Stimulated activated CD4-positive, alpha-beta T cell treated with anti-CD3 and anti-CD28 coated beads, Interleukin-15, amount 100 ng/mL, for 1 hour (primary cell): Measurements from ENCODE around the gene FIS1.
A peak's percentile ranks its signal among the peaks of the same experiment; 100 is the strongest.
"Not testable (repeated sequence)": the region's sequence is repeated elsewhere in the genome, so short reads cannot be mapped to it uniquely, and the experiment has no call there.

Source experiments
- DNase-seq, 2 donors: peaks; one replicate each; pipeline ENCODE4 v3.0.0-alpha.2; 2020; ENCODE audit warnings: low read depth in 1 of 2, low spot score in 1 of 2

FIS1 gene

GRCh38 chr7:101258243-101258731 lies 13.4 kb upstream of the FIS1 start:
- no peak for DNase-seq

- no peak for DNase-seq
These were observed 10.9 kb upstream of the FIS1 start for GRCh38 chr7:101255796-101256195.

DNA sequence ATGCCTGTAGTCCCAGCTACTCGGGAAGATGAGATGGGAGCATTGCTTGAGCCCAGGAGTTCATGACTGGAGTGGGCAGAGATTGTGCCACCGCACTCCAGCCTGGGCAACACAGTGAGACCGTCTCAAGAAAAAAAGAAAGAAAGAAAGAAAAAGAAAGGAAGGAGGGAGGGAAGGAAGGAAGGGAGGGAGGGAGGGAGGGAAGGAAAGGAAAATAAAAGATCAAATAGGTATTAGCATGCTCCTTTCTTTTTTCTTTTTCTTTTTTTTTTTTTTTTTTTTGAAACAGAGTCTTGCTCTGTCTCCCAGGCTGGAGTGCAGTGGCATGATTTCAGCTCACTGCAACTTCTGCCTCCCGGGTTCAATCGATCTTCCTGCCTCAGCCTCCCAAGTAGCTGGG lies 8.3 kb upstream of the FIS1 start:
- DNase-seq: not testable (repeated sequence)

DNA sequence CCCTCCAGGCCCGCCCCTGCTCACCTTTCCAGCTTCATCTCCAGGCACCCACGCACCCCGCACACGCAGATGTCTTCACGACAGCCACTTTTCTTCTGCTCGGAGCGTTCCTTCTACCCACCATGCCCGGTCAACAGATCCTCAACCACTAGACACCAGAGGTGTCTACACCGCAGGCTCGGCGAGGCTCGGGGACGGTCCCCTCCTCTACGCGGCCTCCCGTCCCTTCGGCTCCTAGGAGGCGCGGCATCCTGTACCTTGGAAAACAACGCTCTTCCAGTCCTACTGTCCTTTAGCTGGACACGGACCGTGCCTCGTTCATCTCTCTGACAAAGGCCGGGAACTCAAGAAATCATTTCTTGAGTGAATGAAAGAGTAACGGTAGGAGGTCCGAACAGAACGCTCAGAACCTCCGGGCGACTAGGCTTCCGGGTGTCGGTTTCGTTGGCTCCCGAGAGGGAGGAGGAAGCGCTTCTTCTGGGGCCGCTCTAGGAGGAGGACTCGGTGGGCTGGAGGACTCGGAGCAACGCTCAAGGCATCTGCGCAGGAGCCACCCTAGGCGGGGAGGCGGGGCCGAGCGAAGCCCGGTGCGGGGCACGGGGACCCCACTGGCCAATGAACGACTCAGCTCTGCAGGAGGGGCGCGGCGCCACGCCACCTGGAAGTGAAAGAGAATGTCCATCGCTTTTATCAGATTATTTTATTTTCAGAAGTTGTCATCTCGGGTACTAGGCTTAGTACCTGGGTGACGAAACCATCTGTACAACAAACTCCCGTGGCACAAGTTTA lies 7.2 kb upstream of the FIS1 start:
- peak; percentile 96 to 99 for DNase-seq

DNA sequence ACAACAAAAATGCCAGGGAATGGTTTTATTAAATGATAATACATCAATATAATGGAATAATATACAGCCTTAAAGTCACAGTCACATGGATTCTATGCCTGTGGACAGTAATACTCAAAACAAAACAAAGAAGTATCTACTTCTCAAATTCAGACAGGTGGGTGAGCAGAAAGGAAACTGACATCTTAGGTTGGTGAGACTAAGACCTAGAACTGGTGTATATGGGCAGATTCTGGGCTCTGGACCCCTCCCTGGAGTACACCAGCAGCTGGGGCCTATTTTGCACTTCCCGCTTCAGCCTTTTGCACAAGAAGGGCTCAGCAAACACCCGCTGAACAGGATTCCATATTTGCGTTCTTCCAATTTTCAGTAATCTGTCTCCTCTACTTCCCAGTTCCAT lies 5.4 kb upstream of the FIS1 start:
- no peak for DNase-seq

DNA sequence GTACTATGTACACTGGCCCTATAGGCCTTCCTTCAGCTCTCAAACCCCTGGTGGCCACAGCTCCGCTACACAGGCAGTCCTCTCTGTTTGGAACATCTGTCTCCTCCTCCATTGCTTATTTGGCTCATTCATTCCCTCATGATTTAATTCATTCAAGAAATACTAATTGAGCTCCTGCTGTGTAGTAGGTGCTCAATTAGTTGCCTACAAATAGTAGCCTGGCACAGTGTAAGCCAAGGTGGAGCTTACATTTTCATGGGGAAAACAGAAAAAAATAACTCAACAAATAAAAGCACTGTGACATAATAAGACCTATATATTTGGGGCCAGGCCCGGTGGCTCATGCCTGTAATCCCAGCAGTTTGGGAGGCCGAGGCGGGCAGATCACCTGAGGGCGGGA lies 3.4 kb upstream of the FIS1 start:
- no peak for DNase-seq

- no peak for DNase-seq
These were observed 327 bp upstream of the FIS1 start for GRCh38 chr7:101245147-101245668.

- DNase-seq: no peak
These were observed 1.1 kb downstream of the FIS1 start for GRCh38 chr7:101243646-101244374.

DNA sequence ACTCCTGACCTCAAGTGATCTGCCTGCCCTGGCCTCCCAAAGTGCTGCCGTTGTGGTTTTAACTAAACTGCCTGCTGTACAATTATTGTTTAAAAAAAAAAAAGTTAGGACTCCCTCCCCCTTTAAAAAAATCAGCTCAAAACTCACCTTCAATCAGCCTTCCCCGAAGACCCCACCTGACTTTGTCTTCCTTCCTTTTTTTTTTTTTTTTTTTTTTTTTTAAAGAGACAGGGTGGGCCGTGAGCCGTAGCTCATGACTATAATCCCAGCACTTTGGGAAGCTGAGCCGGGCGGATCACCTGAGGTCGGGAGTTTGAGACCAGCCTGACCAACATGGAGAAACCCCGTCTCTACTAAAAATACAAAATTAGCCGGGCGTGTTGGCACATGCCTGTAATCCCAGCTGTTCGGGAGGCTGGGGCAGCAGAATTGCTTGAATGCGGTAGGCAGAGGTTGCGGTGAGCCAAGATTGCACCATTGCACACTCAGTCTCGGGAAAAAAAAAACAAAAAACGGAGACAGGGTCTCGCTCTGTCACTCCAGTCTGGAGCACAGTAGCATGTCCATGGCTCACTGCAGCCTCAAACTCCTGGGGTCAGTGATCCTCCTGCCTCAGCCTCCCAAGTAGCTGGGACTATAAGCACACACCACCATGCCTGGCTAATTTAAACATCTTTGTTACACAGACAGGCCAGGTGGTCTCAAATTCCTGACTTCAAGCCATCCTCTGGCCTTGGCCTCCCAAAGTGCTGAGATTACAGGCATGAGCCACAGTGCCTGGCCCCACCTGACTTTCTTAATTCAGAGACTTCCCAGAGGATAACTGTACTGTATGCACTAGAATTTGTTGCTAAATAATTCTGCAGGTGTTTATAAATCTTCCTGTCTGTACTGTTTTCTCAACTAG lies 3.2 kb downstream of the FIS1 start:
- no peak for DNase-seq

GRCh38 chr7:101241015-101241363 lies 3.9 kb downstream of the FIS1 start:
- DNase-seq: no peak

DNA sequence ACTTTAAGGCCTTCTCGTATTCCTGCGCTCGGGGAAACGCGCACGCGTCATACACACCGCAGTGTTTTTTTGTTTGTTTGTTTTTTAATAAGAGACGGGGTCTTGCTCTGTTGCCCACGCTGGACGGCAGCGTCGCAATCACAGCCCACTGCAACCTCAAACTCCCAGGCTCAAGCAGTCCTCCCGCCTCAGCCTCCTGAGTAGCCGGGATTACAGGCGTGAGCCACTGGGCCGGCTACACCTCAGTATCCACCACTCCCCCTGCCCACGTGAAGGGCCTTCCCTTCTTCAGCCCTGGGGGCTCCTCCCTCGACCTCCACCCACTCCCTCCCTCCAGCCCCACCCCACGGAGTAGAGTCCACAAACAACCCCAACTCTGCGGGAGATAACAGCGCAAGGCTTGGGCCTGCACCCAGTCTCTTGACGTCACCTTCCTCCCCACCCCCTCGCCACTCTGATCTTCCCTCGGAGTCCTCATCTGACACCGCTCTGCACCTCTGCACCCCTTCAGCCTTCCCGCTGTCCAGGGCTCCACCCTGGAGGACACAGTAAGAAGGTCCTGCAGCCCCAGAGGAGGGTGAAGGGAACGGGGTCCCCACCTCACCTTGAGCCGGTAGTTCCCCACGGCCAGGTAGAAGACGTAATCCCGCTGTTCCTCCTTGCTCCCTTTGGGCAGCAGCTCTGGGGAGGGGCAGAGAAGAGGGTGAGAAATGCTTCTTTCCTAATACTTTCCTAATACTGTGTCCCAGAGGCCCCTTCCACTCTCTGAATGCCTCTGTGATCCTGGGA lies 4.5 kb downstream of the FIS1 start:
- DNase-seq: no peak

DNA sequence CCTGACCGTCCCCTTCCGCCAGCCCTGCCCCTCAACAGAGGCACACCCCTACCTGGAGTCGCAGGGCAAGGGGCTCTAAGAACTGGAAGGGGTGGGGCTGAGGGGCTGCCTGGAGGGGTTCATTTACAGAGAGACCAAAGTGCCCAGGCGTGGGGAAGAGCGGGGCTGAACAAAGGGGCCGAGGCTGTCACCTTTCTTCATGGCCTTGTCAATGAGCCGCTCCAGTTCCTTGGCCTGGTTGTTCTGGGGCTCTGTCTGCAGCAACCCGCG lies 5.0 kb downstream of the FIS1 start:
- DNase-seq: no peak

DNA sequence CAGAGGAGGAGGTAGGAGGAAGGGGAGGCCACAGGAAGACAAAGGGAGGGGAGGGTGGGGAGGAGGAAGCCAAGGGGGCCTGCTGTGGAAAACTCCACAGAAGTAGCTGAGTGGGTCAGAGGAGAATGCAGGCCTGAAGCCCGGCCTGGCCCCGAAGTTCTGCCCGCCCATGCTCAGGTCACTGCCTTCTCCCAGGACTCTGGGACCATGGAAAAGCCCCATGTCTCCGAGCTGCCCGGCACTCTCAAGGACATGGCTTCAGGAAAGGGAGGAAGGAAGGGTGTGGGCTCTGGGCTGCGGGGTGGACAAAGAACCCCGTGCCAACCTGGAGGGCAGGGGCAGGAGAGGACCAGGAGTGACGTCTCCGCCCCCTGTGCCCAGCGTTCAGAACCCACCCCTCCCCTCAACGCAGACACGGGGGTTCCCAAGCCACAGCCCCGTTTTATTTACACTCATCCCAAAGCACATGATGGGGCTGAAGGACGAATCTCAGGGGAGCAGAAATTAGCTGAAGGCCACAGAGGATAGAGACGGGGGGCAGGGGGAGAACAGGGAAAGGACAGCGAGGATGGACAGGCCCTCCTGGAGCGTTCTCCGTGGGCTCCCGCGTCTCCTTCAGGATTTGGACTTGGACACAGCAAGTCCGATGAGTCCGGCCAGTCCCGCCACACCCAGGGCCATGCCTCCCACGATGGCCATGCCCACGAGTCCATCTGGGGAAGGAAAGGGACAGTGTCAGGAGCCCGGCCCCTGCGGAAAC lies 5.5 kb downstream of the FIS1 start:
- DNase-seq: no peak

DNA sequence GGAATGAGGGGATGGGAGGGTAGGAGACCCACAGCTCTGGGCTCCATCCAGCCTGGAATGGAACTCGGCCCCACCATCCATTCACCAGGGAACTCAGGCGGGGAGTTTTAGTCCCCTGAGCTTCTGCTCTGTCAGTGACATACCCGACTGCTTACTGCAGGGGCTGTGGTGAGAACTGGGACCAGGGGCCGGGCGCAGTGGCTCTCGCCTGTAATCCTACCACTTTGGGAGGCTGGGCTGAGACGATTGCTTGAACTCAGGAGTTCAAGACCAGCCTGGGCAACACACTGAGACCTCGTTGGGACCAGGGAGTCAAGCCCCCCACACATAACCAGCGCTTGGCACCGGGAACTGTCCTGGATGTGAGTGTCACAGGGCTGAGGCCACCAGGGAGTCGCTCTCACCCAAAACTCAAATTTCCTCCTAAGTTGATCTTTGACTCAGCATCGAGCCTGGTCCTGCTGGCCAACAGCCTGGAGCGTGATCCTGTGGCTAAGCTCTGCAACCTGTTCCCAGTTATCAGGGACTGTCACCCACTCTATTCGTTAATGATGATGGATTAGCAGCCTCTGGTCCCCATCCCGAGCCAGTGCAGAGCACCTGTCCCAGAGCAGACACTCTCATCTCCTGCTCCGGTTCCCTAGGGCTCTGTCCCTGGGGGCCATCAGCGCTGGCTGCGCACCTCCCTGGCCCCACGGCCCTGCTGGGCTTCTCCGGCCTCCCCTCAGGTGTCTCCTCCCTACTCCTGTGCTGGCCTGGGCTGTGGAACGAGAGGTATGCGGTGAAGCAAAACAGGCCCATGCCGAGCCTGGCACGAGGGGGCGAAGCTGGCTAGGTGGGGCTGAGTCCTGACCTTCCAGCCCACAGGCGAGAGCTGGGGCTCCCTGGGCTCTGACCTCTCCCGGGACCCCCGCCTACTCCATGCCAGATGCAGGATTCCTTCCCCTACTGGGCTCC lies 6.4 kb downstream of the FIS1 start:
- no peak for DNase-seq

- DNase-seq: no peak
These were observed 7.4 kb downstream of the FIS1 start, which contains the start of gene CLDN15 for GRCh38 chr7:101237206-101238067. TSS of gene CLDN15 (minus strand) at chr7:101237802. CDS start at chr7:101237581, 221 bp downstream.

- no peak for DNase-seq
These were observed 8.5 kb downstream of the FIS1 start for GRCh38 chr7:101236292-101236835.

- DNase-seq: no peak
These were observed 9.4 kb downstream of the FIS1 start for GRCh38 chr7:101235522-101235921.

DNA sequence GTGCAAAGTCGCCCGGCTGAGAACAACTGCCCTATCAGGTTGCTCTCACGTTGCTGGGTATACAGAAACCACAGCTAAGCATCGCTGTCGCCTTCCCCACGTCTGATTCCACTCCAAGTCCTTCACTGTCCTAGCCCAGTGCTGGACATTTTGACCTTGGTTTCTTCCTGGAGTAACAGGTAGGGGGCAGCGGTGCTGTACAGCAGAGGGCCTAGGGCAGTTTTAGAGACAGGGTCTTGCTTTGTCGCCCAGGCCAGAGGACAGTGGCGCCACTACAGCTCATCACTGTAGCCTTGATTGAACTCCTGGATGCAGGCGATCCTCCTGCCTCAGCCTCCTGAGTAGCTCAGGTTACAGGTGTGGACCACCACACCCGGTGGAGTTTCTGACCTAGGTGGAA lies 9.8 kb downstream of the FIS1 start:
- DNase-seq: no peak
